ENCODE results near the gene SEC23IP.

SEC23IP gene

DNA sequence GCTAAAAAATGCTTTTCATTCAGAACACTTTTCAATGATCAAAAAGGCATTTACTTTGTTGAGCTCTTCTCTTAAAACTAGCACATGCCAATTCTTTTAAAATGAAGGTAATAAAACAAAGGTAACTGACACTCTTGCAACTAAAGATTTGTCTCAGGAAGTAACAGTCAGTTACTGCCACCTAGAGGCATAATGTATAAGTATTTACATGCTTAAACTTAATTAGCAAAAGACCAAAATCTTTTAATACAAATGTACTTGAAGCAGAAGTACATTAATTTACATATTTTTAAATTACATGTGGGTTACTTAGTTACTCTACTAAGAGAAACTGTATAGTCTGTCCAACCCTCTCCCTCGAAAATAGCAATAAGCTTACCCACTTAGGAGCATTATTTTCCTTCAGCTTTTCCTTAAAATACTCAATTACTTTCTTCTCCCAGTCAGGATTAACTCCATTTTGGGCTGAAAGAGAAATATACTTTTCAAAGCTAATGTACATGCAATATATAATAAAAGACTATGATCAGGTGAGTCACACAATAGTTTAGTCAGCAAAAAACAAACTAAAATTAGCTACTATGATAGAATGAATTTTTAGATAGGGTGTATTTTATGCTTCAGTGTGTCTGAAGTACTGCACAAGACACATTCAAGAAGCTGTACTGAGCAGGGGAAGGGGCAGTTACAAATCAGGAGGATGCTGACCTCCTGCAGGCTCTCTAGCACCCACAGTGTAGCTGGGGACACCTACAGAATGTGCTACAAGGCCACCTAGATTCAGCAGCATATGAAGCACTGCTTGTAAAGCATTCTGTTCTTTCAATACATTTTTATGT is 32.9 kb upstream of the SEC23IP start:
- no peak overlapping the region for H3K27ac ChIP-seq (ENCODE audit: low read length)
- peaks cover 5% of the 10 kb centered on the region; the same call in 1 of the 2 replicates for H3K9me3 ChIP-seq (ENCODE audit: insufficient read depth, low read length)
- H3K4me2 ChIP-seq (ENCODE audit: low read length), result no peak overlapping the region
- H3K36me3 ChIP-seq (replicated peaks; ENCODE audit: low read depth, low read length), result peaks cover 22% of the 10 kb centered on the region
- H2AFZ ChIP-seq (ENCODE audit: low read depth, low read length), result no peak overlapping the region
- H3K9ac ChIP-seq (ENCODE audit: low read length), result no peak overlapping the region
- TF ChIP-seq, protein P1, sequence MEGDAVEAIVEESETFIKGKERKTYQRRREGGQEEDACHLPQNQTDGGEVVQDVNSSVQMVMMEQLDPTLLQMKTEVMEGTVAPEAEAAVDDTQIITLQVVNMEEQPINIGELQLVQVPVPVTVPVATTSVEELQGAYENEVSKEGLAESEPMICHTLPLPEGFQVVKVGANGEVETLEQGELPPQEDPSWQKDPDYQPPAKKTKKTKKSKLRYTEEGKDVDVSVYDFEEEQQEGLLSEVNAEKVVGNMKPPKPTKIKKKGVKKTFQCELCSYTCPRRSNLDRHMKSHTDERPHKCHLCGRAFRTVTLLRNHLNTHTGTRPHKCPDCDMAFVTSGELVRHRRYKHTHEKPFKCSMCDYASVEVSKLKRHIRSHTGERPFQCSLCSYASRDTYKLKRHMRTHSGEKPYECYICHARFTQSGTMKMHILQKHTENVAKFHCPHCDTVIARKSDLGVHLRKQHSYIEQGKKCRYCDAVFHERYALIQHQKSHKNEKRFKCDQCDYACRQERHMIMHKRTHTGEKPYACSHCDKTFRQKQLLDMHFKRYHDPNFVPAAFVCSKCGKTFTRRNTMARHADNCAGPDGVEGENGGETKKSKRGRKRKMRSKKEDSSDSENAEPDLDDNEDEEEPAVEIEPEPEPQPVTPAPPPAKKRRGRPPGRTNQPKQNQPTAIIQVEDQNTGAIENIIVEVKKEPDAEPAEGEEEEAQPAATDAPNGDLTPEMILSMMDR (IDR thresholded peaks at IDR 0.05; ENCODE audit: low read depth, low read length), result peak; percentile 63
- TF ChIP-seq EZH2phosphoT487 (IDR thresholded peaks at IDR 0.05; ENCODE audit: low read depth), result no peak
- H4K20me1 ChIP-seq (ENCODE audit: insufficient read depth, low read length), result peaks cover 49% of the 10 kb centered on the region
- no peak overlapping the region for H3K4me3 ChIP-seq (ENCODE audit: low read length)
- H3K27me3 ChIP-seq (ENCODE audit: low read depth, low read length), result no peaks in the 10 kb centered on the region
- H3K79me2 ChIP-seq (ENCODE audit: low read length), result peaks cover 65% of the 10 kb centered on the region
- H3K4me1 ChIP-seq (ENCODE audit: low read length), result peaks cover 19% of the 10 kb centered on the region

GRCh38 chr10:119860866-119861607 is 31.5 kb upstream of the SEC23IP start:
- H3K79me2 ChIP-seq (ENCODE audit: low read length), result peaks cover 79% of the 10 kb centered on the region
- peaks cover 49% of the 10 kb centered on the region for H4K20me1 ChIP-seq (ENCODE audit: insufficient read depth, low read length)

GRCh38 chr10:119862524-119862923 is 30.0 kb upstream of the SEC23IP start:
- H3K4me2 ChIP-seq (ENCODE audit: low read length), result no peak overlapping the region

More at GRCh38 chr10:119860866-119861607, 31.5 kb upstream of the SEC23IP start:
- peaks cover 32% of the 10 kb centered on the region for H3K36me3 ChIP-seq (replicated peaks; ENCODE audit: low read depth, low read length)
- no peak overlapping the region for H2AFZ ChIP-seq (ENCODE audit: low read depth, low read length)
- no peak overlapping the region for H3K9ac ChIP-seq (ENCODE audit: low read length)
- no peaks in the 10 kb centered on the region for H3K27me3 ChIP-seq (ENCODE audit: low read depth, low read length)
- H3K9me3 ChIP-seq (ENCODE audit: insufficient read depth, low read length), result peaks cover 5% of the 10 kb centered on the region; the same call in 1 of the 2 replicates
- TF ChIP-seq, protein P1 (IDR thresholded peaks at IDR 0.05; ENCODE audit: low read depth, low read length), result no peak
- no peak for TF ChIP-seq EZH2phosphoT487 (IDR thresholded peaks at IDR 0.05; ENCODE audit: low read depth)
- H3K27ac ChIP-seq (ENCODE audit: low read length), result no peak overlapping the region
- no peak overlapping the region for H3K4me3 ChIP-seq (ENCODE audit: low read length)
- peaks cover 19% of the 10 kb centered on the region for H3K4me1 ChIP-seq (ENCODE audit: low read length)
- H3K4me2 ChIP-seq (ENCODE audit: low read length), result peak overlapping the region; percentile 28

DNA sequence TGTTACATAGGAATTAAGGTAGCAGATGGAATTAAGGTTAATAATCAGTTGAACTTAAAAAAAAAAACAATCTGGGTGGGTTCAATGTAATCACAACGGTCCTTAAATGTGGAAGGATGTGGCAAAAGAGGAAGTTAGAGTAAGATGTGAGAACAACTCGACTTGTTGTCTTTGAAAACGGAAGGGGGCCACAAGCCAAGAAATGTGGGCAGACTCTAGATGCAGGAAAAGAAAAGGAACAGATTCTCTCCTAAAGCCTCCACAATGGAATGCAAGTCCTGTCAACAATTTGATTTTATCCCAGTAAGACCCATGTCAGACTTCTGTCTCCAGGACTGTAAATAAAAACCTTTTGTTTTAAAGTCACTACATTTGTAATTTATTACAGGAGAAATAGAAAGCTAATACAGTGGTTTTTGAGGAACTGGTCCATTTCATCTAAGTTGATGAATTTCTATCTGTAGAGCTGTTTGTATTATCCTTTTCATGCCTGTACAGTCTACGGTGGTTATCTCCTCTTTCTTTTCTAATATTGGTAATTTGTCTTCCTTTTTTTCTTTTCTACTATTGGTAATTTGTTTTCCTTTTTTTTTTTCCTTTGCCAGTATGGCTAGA is 28.5 kb upstream of the SEC23IP start:
- Histone ChIP-seq H3K9me3 (ENCODE audit: insufficient read depth, low read length) (peaks cover 5% of the 10 kb centered on the region; the same call in 1 of the 2 replicates), H2AFZ (ENCODE audit: low read depth, low read length) (no peak overlapping the region), H3K4me3 (ENCODE audit: low read length) (no peak overlapping the region), H3K27ac (ENCODE audit: low read length) (no peak overlapping the region), H3K79me2 (ENCODE audit: low read length) (peaks cover 99% of the 10 kb centered on the region), H3K36me3 (replicated peaks; ENCODE audit: low read depth, low read length) (peaks cover 20% of the 10 kb centered on the region), H3K4me1 (ENCODE audit: low read length) (peaks cover 19% of the 10 kb centered on the region), H3K4me2 (ENCODE audit: low read length) (no peak overlapping the region), H3K27me3 (ENCODE audit: low read depth, low read length) (no peaks in the 10 kb centered on the region), H3K9ac (ENCODE audit: low read length) (no peak overlapping the region), H4K20me1 (ENCODE audit: insufficient read depth, low read length) (peaks cover 64% of the 10 kb centered on the region)
- TF ChIP-seq, protein P1 (IDR thresholded peaks at IDR 0.05; ENCODE audit: low read depth, low read length), result no peak
- TF ChIP-seq EZH2phosphoT487 (IDR thresholded peaks at IDR 0.05; ENCODE audit: low read depth), result no peak

More at GRCh38 chr10:119862524-119862923, 30.0 kb upstream of the SEC23IP start:
- no peak for TF ChIP-seq EZH2phosphoT487 (IDR thresholded peaks at IDR 0.05; ENCODE audit: low read depth)
- Histone ChIP-seq H3K27me3 (ENCODE audit: low read depth, low read length) (no peaks in the 10 kb centered on the region), H3K4me3 (ENCODE audit: low read length) (no peak overlapping the region), H3K4me1 (ENCODE audit: low read length) (peaks cover 19% of the 10 kb centered on the region), H3K36me3 (replicated peaks; ENCODE audit: low read depth, low read length) (peaks cover 26% of the 10 kb centered on the region), H3K27ac (ENCODE audit: low read length) (no peak overlapping the region), H4K20me1 (ENCODE audit: insufficient read depth, low read length) (peaks cover 52% of the 10 kb centered on the region), H3K79me2 (ENCODE audit: low read length) (peaks cover 94% of the 10 kb centered on the region), H2AFZ (ENCODE audit: low read depth, low read length) (no peak overlapping the region), H3K9ac (ENCODE audit: low read length) (no peak overlapping the region), H3K9me3 (ENCODE audit: insufficient read depth, low read length) (peaks cover 5% of the 10 kb centered on the region; the same call in 1 of the 2 replicates)

All from OCI-LY3 (cell line).